ENCODE data around the gene STAM.
"Not testable (repeated sequence)": the region's sequence is repeated elsewhere in the genome, so short reads cannot be mapped to it uniquely, and the experiment has no call there.

STAM gene

GRCh38 chr10:17622061-17622460 lies 21.9 kb upstream of the STAM start:
- peaks cover 48% of the 10 kb centered on the region for H3K27me3 ChIP-seq
- H3K4me1 ChIP-seq (ENCODE audit: control insufficient read depth in 1 of 2, insufficient read depth in 1 of 2, low read depth in 1 of 2, low read length in 1 of 2): peaks cover 6% of the 10 kb centered on the region in 2 experiments
- TF ChIP-seq CTCF (IDR thresholded peaks at IDR 0.05): no peak
- no peak overlapping the region for H3K27ac ChIP-seq
- H3K4me3 ChIP-seq (ENCODE audit: low read depth in 1 of 2, low read length in 1 of 2): no peak overlapping the region
- no peaks in the 10 kb centered on the region for H3K9me3 ChIP-seq
- no peaks in the 10 kb centered on the region for H3K36me3 ChIP-seq

GRCh38 chr10:17624996-17625395 lies 19.0 kb upstream of the STAM start:
- Histone ChIP-seq H3K4me1 (ENCODE audit: control insufficient read depth in 1 of 2, insufficient read depth in 1 of 2, low read depth in 1 of 2, low read length in 1 of 2) (no peaks in the 10 kb centered on the region), H3K9me3 (no peaks in the 10 kb centered on the region), H3K4me3 (ENCODE audit: low read depth in 1 of 2, low read length in 1 of 2) (no peak overlapping the region), H3K27ac (no peak overlapping the region), H3K36me3 (no peaks in the 10 kb centered on the region), H3K27me3 (peaks cover 18% of the 10 kb centered on the region)
- TF ChIP-seq CTCF (IDR thresholded peaks at IDR 0.05): no peak

- Histone ChIP-seq H3K9me3 (no peaks in the 10 kb centered on the region), H3K27me3 (peaks cover 12% of the 10 kb centered on the region), H3K4me3 (ENCODE audit: low read depth in 1 of 2, low read length in 1 of 2) (no peak overlapping the region), H3K27ac (no peak overlapping the region), H3K36me3 (no peaks in the 10 kb centered on the region), H3K4me1 (ENCODE audit: control insufficient read depth in 1 of 2, insufficient read depth in 1 of 2, low read depth in 1 of 2, low read length in 1 of 2) (no peaks in the 10 kb centered on the region)
- TF ChIP-seq CTCF (IDR thresholded peaks at IDR 0.05): no peak
These were observed 17.3 kb upstream of the STAM start for GRCh38 chr10:17626656-17627055.

- H3K36me3 ChIP-seq; H3K4me3 ChIP-seq (ENCODE audit: low read depth in 1 of 2, low read length in 1 of 2); H3K9me3 ChIP-seq; H3K27me3 ChIP-seq; H3K4me1 ChIP-seq (ENCODE audit: control insufficient read depth in 1 of 2, insufficient read depth in 1 of 2, low read depth in 1 of 2, low read length in 1 of 2); H3K27ac ChIP-seq: not testable (repeated sequence)
These were observed 11.4 kb upstream of the STAM start for GRCh38 chr10:17632590-17632989.

- H3K27ac ChIP-seq: no peak overlapping the region
- H3K27me3 ChIP-seq: no peaks in the 10 kb centered on the region
- no peaks in the 10 kb centered on the region for H3K4me1 ChIP-seq (ENCODE audit: control insufficient read depth in 1 of 2, insufficient read depth in 1 of 2, low read depth in 1 of 2, low read length in 1 of 2)
- no peak overlapping the region for H3K4me3 ChIP-seq (ENCODE audit: low read depth in 1 of 2, low read length in 1 of 2)
- TF ChIP-seq CTCF (IDR thresholded peaks at IDR 0.05): no peak
- H3K9me3 ChIP-seq: no peaks in the 10 kb centered on the region
- no peaks in the 10 kb centered on the region for H3K36me3 ChIP-seq
These were observed 10.6 kb upstream of the STAM start for GRCh38 chr10:17633353-17633752.

- H3K9me3 ChIP-seq: no peaks in the 10 kb centered on the region
- H3K27me3 ChIP-seq: no peaks in the 10 kb centered on the region
- H3K36me3 ChIP-seq: no peaks in the 10 kb centered on the region
- no peak overlapping the region for H3K4me3 ChIP-seq (ENCODE audit: low read depth in 1 of 2, low read length in 1 of 2)
- H3K4me1 ChIP-seq (ENCODE audit: control insufficient read depth in 1 of 2, insufficient read depth in 1 of 2, low read depth in 1 of 2, low read length in 1 of 2): peaks cover 0 to 2% of the 10 kb centered on the region in 2 experiments
- no peak for TF ChIP-seq CTCF (IDR thresholded peaks at IDR 0.05)
- no peak overlapping the region for H3K27ac ChIP-seq
These were observed 6.1 kb upstream of the STAM start for GRCh38 chr10:17637869-17638268.
